Skin of body (tissue), 3 donors: Measurements from ENCODE around the gene ERO1B. TPM values are rescaled to one million over a fixed set of nuclear protein-coding genes. Genes with fewer than 3 reads are reported as not detected.
"Not testable (repeated sequence)": the region's sequence is repeated elsewhere in the genome, so short reads cannot be mapped to it uniquely, and the experiment has no call there.

Experiments used
- DNase-seq: peaks from one replicate; lab custom pipeline; 2025; lab: John Stamatoyannopoulos, UW
- small RNA-seq: library from RNA; depleted of rRNA; stranded (forward); fragments of <200 nt; gene quantifications from one replicate; pipeline ENCODE3, GENCODE V24; 2014; ENCODE audit warnings: low replicate concordance
- total RNA-seq: library from RNA; depleted of rRNA; stranded (reverse); fragments of >200 nt; gene quantifications from one replicate; pipeline ENCODE4 v1.2.3, GENCODE V29; 2014

ERO1B gene
- total RNA-seq, 1 donor from 2014 or later: 7.3 TPM

DNA sequence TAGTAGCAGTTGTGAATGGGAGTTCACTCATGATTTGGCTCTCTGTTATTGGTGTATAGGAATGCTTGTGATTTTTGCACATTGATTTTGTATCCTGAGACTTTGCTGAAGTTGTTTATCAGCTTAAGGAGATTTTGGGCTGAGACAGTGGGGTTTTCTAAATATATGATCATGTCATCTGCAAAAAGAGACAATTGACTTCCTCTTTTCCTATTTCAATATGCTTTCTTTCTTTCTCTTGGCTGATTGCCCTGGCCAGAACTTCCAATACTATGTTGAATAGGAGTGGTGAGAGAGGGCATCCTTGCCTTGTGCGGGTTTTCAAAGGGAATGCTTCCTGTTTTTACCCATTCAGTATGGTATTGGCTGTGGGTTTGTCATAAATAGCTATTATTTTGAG, 93.7 kb downstream of the ERO1B start:
- not testable (repeated sequence) for DNase-seq

DNA sequence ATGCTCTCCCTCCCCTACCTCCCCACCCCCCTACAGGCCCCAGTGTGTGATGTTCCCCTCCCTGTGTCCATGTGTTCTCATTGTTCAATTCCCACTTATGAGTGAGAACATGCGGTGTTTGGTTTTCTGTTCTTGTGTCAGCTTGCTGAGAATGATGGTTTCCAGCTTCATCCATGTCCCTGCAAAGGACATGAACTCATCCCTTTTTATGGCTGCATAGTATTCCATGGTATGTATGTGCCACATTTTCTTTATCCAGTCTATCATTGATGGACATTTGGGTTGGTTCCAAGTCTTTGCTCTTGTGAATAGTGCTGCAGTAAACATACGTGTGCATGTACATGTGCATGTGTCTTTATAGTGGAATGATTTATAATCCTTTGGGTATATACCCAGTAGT, 95.3 kb downstream of the ERO1B start:
- not testable (repeated sequence) for DNase-seq

DNA sequence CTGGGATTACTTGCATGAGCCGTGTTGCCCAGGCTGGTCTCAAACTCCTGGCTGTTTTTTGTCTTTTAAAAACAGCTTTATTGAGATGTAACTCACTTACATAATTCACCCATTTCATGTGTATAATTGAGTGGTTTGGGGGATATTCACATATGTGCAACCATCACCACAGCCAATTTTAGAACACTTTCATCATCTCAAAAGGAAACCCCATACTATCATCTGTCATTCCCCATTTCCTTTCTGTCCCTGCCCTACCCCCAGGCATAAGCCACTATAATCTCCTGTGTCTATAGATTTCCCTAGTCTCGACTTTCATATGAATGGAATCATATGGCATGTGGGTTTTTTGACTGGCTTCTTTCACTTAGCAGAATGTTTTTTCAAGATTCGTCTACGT, 96.1 kb downstream of the ERO1B start:
- DNase-seq: no peak

DNA sequence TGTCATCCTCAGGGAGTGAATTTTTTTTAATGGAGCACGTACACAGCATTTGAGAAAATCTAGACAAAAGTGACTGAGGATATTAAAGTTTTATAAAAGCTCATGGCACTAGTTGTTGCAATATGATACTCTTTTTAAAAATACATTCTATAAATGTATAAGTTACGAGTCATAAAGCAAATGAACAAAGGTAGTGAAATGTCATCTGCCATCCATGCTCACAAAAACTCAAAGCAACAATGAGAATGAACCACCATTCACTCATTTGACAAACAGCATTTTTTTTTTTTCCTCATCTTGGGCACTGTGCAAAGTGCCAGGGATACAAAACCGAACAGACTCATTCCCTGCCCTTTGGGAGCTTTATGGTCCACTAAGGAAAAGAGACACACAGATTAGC, 100.7 kb downstream of the ERO1B start:
- DNase-seq: no peak

GRCh38 chr1:236179634-236180033, 102.1 kb downstream of the ERO1B start:
- no peak for DNase-seq

DNA sequence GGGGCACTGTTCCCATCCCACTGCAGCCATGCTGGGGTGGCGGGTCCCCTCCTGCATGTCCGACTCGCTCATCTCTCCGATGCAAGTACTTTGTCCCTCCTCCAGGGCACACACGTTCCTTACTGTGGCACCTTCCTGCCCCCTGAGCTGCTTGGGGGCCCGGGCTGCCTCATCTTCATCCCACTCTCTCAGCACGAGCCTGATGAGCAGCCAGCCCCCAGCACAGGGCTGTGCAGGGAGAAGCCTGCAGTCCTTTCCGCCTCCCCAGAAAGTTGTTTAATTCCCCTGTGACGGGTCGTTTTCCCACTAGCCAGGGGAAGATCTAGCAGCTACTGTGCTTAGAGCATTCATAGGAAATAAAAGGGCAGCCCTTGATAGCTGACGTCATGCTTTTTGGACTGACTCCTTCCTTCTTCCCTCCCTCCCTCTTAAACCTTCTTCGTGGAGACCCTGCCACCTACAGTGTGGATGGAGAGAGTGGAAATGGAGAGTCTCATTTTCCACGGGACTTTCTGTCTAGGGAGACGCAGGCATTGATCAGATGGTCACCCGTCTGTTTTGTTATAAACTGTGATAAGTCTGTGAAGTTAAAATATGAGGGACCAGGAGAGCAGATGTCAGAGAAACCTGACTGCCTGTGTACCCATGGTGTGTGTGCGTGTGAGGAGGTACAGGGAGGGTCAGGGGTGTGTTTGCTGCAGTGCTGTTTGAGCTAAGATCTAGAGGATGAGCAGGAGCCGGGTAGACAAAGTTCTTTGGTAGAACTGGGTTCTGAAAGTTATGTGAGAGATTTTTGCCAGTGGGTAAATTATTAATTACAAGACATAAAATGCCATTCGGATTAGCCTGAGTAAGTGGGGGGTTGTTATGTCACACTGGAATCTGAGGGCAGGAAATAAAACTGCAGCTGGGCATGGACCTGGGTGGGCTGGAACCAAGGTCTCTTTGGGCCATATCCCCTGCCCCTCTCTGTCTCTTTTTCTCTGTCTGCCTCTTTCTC, 105.1 kb downstream of the ERO1B start:
- no peak for DNase-seq

DNA sequence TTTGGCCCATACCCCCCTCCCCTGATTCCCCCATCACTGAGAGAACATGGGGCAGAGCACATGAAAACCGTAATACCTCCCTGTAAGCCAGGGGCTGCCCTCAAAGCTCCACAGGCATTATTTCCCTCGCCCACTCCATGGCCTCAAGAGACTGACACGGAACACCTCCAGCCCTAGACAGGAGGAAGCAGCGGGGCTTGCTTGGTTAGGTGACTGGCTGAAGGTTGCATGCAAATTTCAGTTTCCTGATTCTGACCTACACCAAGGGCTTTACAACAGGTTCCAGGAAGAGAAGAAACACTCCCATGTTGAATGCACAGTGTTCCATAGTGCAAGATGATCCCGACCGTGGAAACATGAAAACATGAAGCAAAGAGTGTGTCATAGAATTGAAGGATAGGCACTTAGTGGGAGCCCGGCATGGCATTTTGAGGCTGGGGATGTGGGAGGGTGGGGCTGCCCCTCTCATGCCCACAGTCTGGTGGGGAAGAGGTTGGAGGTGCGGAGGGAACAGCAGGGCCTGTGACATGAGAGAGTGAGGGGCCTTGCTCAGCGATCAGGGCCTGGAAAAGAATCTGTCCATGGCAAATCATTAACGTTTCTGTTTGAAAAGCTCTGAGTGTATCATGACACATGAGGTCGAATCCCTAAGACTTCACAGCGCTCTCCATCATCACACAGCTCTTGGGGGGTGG, 106.0 kb downstream of the ERO1B start:
- DNase-seq: no peak

GRCh38 chr1:236173174-236173767, 108.5 kb downstream of the ERO1B start:
- DNase-seq: no peak

DNA sequence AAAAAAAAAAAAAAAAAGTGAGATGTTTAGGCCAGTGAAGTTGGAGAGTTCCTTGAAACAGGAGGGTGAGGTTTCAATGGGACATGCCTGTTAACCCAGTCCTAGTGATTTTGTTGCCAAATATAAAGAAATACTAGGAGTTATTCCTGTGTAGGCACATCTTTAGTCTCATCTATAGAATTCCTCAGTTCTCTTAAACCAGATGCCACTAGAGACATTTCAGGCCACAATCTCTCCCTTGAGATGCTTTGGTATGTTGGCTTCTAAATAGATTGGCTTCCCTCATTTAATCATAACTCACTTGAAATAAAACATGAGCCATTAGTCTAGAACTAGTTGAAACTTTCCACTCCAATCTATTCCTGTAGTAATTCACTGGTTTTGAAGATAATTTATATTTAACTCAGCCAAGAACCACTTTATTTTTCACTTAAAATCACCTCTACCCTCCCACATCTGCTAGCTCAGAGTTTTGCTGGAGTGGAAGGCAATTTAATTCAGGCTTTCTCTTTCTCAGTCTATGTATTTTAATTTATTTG, 109.6 kb downstream of the ERO1B start:
- peak; percentile 13 for DNase-seq

GRCh38 chr1:236168716-236169429, 112.9 kb downstream of the ERO1B start:
- DNase-seq: no peak

DNA sequence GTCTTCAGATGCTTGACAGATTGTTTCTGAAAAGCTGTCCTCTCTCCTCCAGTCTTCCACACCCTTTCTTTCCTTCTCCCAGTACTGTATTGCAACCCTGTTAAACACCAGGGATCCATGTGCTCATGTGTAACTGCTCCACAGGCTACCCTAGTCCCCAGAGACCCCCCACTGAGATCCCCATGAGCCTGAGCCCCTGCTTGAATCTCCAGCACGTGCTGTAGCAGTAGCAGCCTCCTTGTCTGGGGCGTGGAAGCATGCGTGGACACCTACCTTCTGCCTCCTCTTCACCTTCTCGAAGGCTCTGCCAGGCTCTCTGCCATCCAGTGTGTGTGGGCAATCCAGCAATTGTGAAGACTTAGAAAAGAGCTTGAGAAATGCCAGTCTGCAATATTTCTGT, 114.2 kb downstream of the ERO1B start:
- no peak for DNase-seq

- no peak for DNase-seq
Observed at GRCh38 chr1:236167154-236167553, 114.6 kb downstream of the ERO1B start.

- DNase-seq: no peak
Observed at GRCh38 chr1:236166041-236166440, 115.7 kb downstream of the ERO1B start.

Small RNA genes within 50 kb of the gene (small RNA-seq; reads per million reads assigned to genes)
- gene RNU2-70P: 2.3 reads per million, percentile 87 among the genes with 10 or more reads in this experiment

Other genes starting within 250 kb of the ERO1B start
- 85.2 TPM for gene NID1, start 216.9 kb downstream of the ERO1B start, total RNA-seq
- 16.1 TPM for gene GPR137B, start 139.4 kb downstream of the ERO1B start, total RNA-seq
- gene EDARADD, start 112.3 kb upstream of the ERO1B start, total RNA-seq: 3.0 TPM
- gene LGALS8, start 242.0 kb upstream of the ERO1B start, total RNA-seq: 90.4 TPM